K562 (cell line): ENCODE results near the gene ACAT2. TPM values are rescaled to one million over a fixed set of nuclear protein-coding genes. Genes with fewer than 3 reads are reported as not detected.
A peak's percentile ranks its signal among the peaks of the same experiment; 100 is the strongest.

ENCODE experiments used
- CTCF ChIP-seq, 3 experiments: IDR thresholded peaks in 2 of 3; conservative IDR thresholded peaks in 1 of 3; 2 replicates each; pipeline ENCODE4 v1.5.1; 2011 to 2012; ENCODE audit warnings: low read length in 3 of 3, mild to moderate bottlenecking in 3 of 3, control low read depth in 2 of 3, improper control_type of control experiment in 1 of 3, inconsistent platforms in 1 of 3, low read depth in 1 of 3, mixed read lengths in 1 of 3, moderate library complexity in 1 of 3; ENCODE audit not compliant: insufficient read depth in 2 of 3
- ETV6 ChIP-seq, 3 experiments: fragments of 150-350 bp in 1 of 3; sonication (generic) in 1 of 3; formaldehyde crosslinking in 1 of 3; IDR thresholded peaks; 2 replicates each; pipeline versions ENCODE4 v1.6.1 to v1.8.0; 2014 to 2022; ENCODE audit warnings: borderline replicate concordance in 2 of 3, low read depth in 2 of 3, antibody characterized with exemption in 1 of 3, low read length in 1 of 3, mild to moderate bottlenecking in 1 of 3, missing genetic modification reagents in 1 of 3
- FOXA3 ChIP-seq, 2 experiments: fragments of 450-650 bp in 1 of 2; sonication (generic) in 1 of 2; formaldehyde crosslinking; IDR thresholded peaks in 1 of 2; conservative IDR thresholded peaks in 1 of 2; 2 replicates each; pipeline versions ENCODE4 v1.4.0 to v1.8.0; 2020 to 2022; ENCODE audit warnings: mild to moderate bottlenecking in 2 of 2, missing genetic modification reagents in 1 of 2
- KDM5B ChIP-seq: fragments of 200-600 bp; sonication (generic); IDR thresholded peaks from 2 replicates; pipeline ENCODE4 v1.6.1; 2012; ENCODE audit warnings: low read depth, mild to moderate bottlenecking, moderate library complexity, low read length, control low read depth, inconsistent platforms; ENCODE audit not compliant: insufficient replicate concordance
- PTRF ChIP-seq: fragments of 450-650 bp; IDR thresholded peaks from 2 replicates; pipeline ENCODE4 v1.6.1; 2016; ENCODE audit warnings: mild to moderate bottlenecking, missing genetic modification characterization, missing compliant biosample characterization
- REST ChIP-seq, 2 experiments: fragments of 450-650 bp; formaldehyde crosslinking in 1 of 2; IDR thresholded peaks; 2 replicates each; pipeline versions ENCODE4 v1.4.0 to v1.6.1; 2014 to 2020; ENCODE audit warnings: mild to moderate bottlenecking in 2 of 2, borderline replicate concordance in 1 of 2, low read depth in 1 of 2
- STAT6 ChIP-seq: sonication (generic); formaldehyde crosslinking; IDR thresholded peaks from 2 replicates; pipeline ENCODE4 v1.8.1; 2023; ENCODE audit warnings: mild to moderate bottlenecking, missing genetic modification reagents
- ZNF79 ChIP-seq: fragments of 250-450 bp; sonication (Bioruptor Pico); IDR thresholded peaks from 2 replicates; pipeline ENCODE4 v1.4.0; 2020; ENCODE audit warnings: low read depth, mild to moderate bottlenecking, moderate library complexity
- polyA plus RNA-seq, 8 experiments: library from polyadenylated mRNA; depleted of rRNA in 4 of 8; stranded (reverse) in 5 of 8; unstranded in 3 of 8; fragments of >200 nt; fragmentation: Nextera tagmentation in 2 of 8; fragmentation: Illumina TruSeq in 1 of 8; extraction: Ambion mirVana in 2 of 8; extraction: Trizol in 1 of 8; gene quantifications; 2 replicates each; pipeline versions ENCODE4 v1.2.1 to v1.2.3, GENCODE V29; 2011 to 2014; ENCODE audit warnings: inconsistent platforms in 1 of 8, missing spikeins in 1 of 8
- total RNA-seq, 7 experiments: library from RNA; depleted of rRNA in 6 of 7; stranded (reverse); fragments of >200 nt in 6 of 7; fragmentation: Illumina TruSeq in 2 of 7; extraction: Trizol in 2 of 7; gene quantifications; 2 replicates each; pipeline versions ENCODE4 v1.2.1 to v1.2.3, GENCODE V29; 2011 to 2021; ENCODE audit warnings: low replicate concordance in 1 of 7
- TF ChIP-seq, protein P1 (sequence below): fragments of 450-650 bp; formaldehyde crosslinking; IDR thresholded peaks from 2 replicates; pipeline ENCODE4 v1.4.0; 2020; ENCODE audit warnings: mild to moderate bottlenecking, mixed read lengths

Gene ACAT2
- total and polyA plus RNA-seq, 9 of the 15 experiments (the other 6 are each of a cell fraction or from before 2014, with no cell fraction given), result 63.0 to 309 (median 144) TPM

- no peak for TF ChIP-seq PTRF (tag)
- TF ChIP-seq FOXA3 (CRISPR knock-in tag; conservative IDR thresholded peaks at IDR 0.05 in 1 of 2, IDR thresholded peaks at IDR 0.05 in 1 of 2), result peak; percentile 39 to 84; a peak in 2 of 4 replicates
- TF ChIP-seq, protein P1, sequence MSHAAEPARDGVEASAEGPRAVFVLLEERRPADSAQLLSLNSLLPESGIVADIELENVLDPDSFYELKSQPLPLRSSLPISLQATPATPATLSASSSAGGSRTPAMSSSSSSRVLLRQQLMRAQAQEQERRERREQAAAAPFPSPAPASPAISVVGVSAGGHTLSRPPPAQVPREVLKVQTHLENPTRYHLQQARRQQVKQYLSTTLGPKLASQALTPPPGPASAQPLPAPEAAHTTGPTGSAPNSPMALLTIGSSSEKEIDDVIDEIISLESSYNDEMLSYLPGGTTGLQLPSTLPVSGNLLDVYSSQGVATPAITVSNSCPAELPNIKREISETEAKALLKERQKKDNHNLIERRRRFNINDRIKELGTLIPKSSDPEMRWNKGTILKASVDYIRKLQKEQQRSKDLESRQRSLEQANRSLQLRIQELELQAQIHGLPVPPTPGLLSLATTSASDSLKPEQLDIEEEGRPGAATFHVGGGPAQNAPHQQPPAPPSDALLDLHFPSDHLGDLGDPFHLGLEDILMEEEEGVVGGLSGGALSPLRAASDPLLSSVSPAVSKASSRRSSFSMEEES (CRISPR knock-in tag), result peak; percentile 20; the same call in 1 of the 2 replicates
- TF ChIP-seq REST (IDR thresholded peaks at IDR 0.05; ENCODE audit: borderline replicate concordance), result no peak
- TF ChIP-seq REST (CRISPR knock-in tag; IDR thresholded peaks at IDR 0.05; ENCODE audit: low read depth), result peak; percentile 12; the same call in 1 of the 2 replicates
- TF ChIP-seq STAT6, result peak; percentile 28; the same call in 1 of the 2 replicates
- TF ChIP-seq ETV6 (IDR thresholded peaks at IDR 0.05; ENCODE audit: borderline replicate concordance in 1 of 2, low read depth in 2 of 2, low read length in 1 of 2), result no peak
- TF ChIP-seq ETV6 (CRISPR knock-in tag; IDR thresholded peaks at IDR 0.05; ENCODE audit: borderline replicate concordance), result no peak
- TF ChIP-seq CTCF (IDR thresholded peaks at IDR 0.05 in 2 of 3, conservative IDR thresholded peaks at IDR 0.05 in 1 of 3; ENCODE audit: insufficient read depth in 2 of 3, low read depth in 1 of 3, low read length in 3 of 3), result no peak
- TF ChIP-seq ZNF79 (CRISPR knock-in tag), result no peak
- TF ChIP-seq KDM5B, result peak; percentile 80
Measured at GRCh38 chr6:159789377-159790148, 27.7 kb downstream of the ACAT2 start, which contains the start of gene TCP1 (continued).
